EL (cell line): ENCODE data around the gene DGKE.

Source experiments
- DNase-seq: peaks from one replicate; pipeline ENCODE4 v3.0.0-alpha.2; 2016

DGKE gene

GRCh38 chr17:56851008-56851407 is 17.1 kb downstream of the DGKE start:
- no peak for DNase-seq

- no peak for DNase-seq
Measured at GRCh38 chr17:56861899-56862298, 27.9 kb downstream of the DGKE start.

GRCh38 chr17:56863974-56864373 is 30.0 kb downstream of the DGKE start:
- no peak for DNase-seq

- no peak for DNase-seq
Measured at GRCh38 chr17:56866076-56866475, 32.1 kb downstream of the DGKE start.

GRCh38 chr17:56866496-56866895 is 32.5 kb downstream of the DGKE start:
- no peak for DNase-seq

GRCh38 chr17:56867948-56868376 is 34.0 kb downstream of the DGKE start:
- peak; percentile 71 for DNase-seq

GRCh38 chr17:56868716-56869115 is 34.8 kb downstream of the DGKE start:
- DNase-seq, result no peak

- no peak for DNase-seq
Measured at GRCh38 chr17:56870081-56870651, 36.2 kb downstream of the DGKE start.

GRCh38 chr17:56876766-56877179 is 42.8 kb downstream of the DGKE start:
- no peak for DNase-seq

- no peak for DNase-seq
Measured at GRCh38 chr17:56879280-56879679, 45.3 kb downstream of the DGKE start.

GRCh38 chr17:56880133-56880532 is 46.2 kb downstream of the DGKE start:
- no peak for DNase-seq

GRCh38 chr17:56880571-56880970 is 46.6 kb downstream of the DGKE start:
- no peak for DNase-seq

- no peak for DNase-seq
Measured at GRCh38 chr17:56881685-56882295, 47.8 kb downstream of the DGKE start.

- no peak for DNase-seq
Measured at GRCh38 chr17:56883616-56884015, 49.7 kb downstream of the DGKE start.

GRCh38 chr17:56884483-56885311 is 50.7 kb downstream of the DGKE start:
- DNase-seq, result no peak

GRCh38 chr17:56885312-56885657 is 51.3 kb downstream of the DGKE start:
- no peak for DNase-seq

- DNase-seq, result no peak
Measured at GRCh38 chr17:56886288-56886731, 52.4 kb downstream of the DGKE start.

GRCh38 chr17:56887105-56887504 is 53.2 kb downstream of the DGKE start:
- DNase-seq, result no peak

- DNase-seq, result peak; percentile 32
Measured at GRCh38 chr17:56887552-56888467, 53.9 kb downstream of the DGKE start.

- no peak for DNase-seq
Measured at GRCh38 chr17:56890390-56890789, 56.4 kb downstream of the DGKE start.

- no peak for DNase-seq
Measured at GRCh38 chr17:56890906-56891674, 57.1 kb downstream of the DGKE start.

- DNase-seq, result no peak
Measured at GRCh38 chr17:56891751-56892150, 57.8 kb downstream of the DGKE start.
